Endodermal cell (in vitro differentiated cells): ENCODE results near the gene LOXHD1. TPM values are rescaled to one million over a fixed set of nuclear protein-coding genes. Genes with fewer than 3 reads are reported as not detected.
A peak's percentile ranks its signal among the peaks of the same experiment; 100 is the strongest.

Experiments used
- DNase-seq: peaks from one replicate; pipeline ENCODE4 v3.0.0-alpha.2; 2017
- H3K27ac ChIP-seq: 2 replicates; pipeline ENCODE4 v1.5.1; 2013; ENCODE audit warnings: mild to moderate bottlenecking, low read depth, low read length, moderate library complexity
- H3K27me3 ChIP-seq: 2 replicates; pipeline ENCODE4 v1.6.1; 2013; ENCODE audit warnings: mild to moderate bottlenecking, low read length, moderate library complexity; ENCODE audit not compliant: insufficient read depth, control insufficient read depth, poor library complexity, severe bottlenecking
- H3K36me3 ChIP-seq: 2 replicates; pipeline ENCODE4 v1.7.0; 2013; ENCODE audit warnings: mild to moderate bottlenecking, low read length, moderate library complexity; ENCODE audit not compliant: control insufficient read depth, insufficient read depth
- H3K4me1 ChIP-seq: one replicate; pipeline ENCODE4 v1.7.0; 2013; ENCODE audit warnings: low read length; ENCODE audit not compliant: control insufficient read depth, insufficient read depth
- H3K4me3 ChIP-seq: 2 replicates; pipeline ENCODE4 v1.5.1; 2013; ENCODE audit warnings: mild to moderate bottlenecking, low read length, moderate library complexity
- H3K9ac ChIP-seq: 2 replicates; pipeline ENCODE4 v1.6.1; 2013; ENCODE audit warnings: mild to moderate bottlenecking, low read length, moderate library complexity; ENCODE audit not compliant: poor library complexity, severe bottlenecking; ENCODE audit errors: extremely low read depth
- H3K9me3 ChIP-seq: 2 replicates; pipeline ENCODE4 v1.6.1; 2013; ENCODE audit warnings: mild to moderate bottlenecking, low read length, moderate library complexity; ENCODE audit not compliant: control insufficient read depth
- H3K27ac Mint-ChIP-seq: 2 replicates; pipeline ENCODE4 v1.8.0; 2020; ENCODE audit warnings: mixed read lengths
- H3K27me3 Mint-ChIP-seq: 2 replicates; pipeline ENCODE4 v1.8.0; 2021; ENCODE audit warnings: mild to moderate bottlenecking, mixed read lengths; ENCODE audit not compliant: insufficient read depth
- H3K36me3 Mint-ChIP-seq: 2 replicates; pipeline ENCODE4 v1.8.0; 2020; ENCODE audit warnings: low read depth, mixed read lengths
- H3K4me1 Mint-ChIP-seq: 2 replicates; pipeline ENCODE4 v1.8.0; 2020; ENCODE audit warnings: mixed read lengths
- H3K4me3 Mint-ChIP-seq: 2 replicates; pipeline ENCODE4 v1.8.0; 2020; ENCODE audit warnings: mild to moderate bottlenecking, moderate library complexity, mixed read lengths
- H3K9me3 Mint-ChIP-seq: 2 replicates; pipeline ENCODE4 v1.8.0; 2020; ENCODE audit warnings: mild to moderate bottlenecking, mixed read lengths
- WGBS, 2 experiments: methylation state at CpG; one replicate each; pipeline versions ENCODE4 v1.1.5 to v1.1.7; 2013; ENCODE audit warnings: missing lambda C conversion rate in 2 of 2, mixed read lengths in 1 of 2; ENCODE audit not compliant: insufficient coverage in 1 of 2, insufficient read length in 1 of 2; 5-methylcytosine and 5-hydroxymethylcytosine counted together
- total RNA-seq, 2 donors: library from RNA; stranded (reverse); fragmentation: NEBNext Ultra II Directional in 1 of 2; extraction: Animal tissue kit (Norgen Biotek cat#: 25700) in 1 of 2; gene quantifications; 2 replicates in 1 of 2; 3 replicates in 1 of 2; pipeline ENCODE4 v1.2.1, GENCODE V29; 2021
- TF ChIP-seq, protein P1 (sequence below): fragments of 200-600 bp; sonication (generic); conservative IDR thresholded peaks from 2 replicates; pipeline ENCODE4 v1.5.0; 2021; ENCODE audit warnings: antibody characterized with exemption, mild to moderate bottlenecking

The LOXHD1 gene
- total RNA-seq, 2 donors from 2014 or later = 2.1 TPM; not detected in 1

DNA sequence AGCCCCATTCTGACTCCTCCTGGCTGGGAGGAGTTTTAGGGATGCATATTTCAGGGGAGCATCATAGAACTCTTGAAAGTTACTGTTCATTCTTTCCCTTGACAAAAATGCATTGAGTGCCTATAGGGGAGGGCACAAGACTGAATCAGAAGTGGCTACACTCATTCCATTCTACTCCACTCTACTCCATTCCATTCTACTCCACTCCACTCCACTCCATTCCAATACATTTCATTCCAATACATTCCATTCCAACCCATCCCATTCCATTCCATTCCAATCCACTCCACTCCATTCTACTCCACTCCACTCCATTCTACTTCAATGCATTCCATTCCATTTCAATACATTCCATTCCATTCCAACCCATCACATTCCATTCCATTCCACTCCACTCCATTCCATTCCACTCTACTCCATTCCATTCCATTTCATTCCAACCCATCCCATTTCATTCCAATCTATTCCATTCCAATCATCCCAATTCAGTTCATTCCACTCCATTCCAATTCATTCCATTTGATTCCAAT, 110.8 kb downstream of the LOXHD1 start:
- Histone ChIP-seq H3K9me3 (no peaks in the 10 kb centered on the region), H3K27ac (no peak overlapping the region), H3K27me3 (no peaks in the 10 kb centered on the region), H3K4me1 (no peaks in the 10 kb centered on the region), H3K9ac (no peak overlapping the region), H3K4me3 (no peak overlapping the region), H3K36me3 (no peaks in the 10 kb centered on the region)
- DNase-seq = no peak
- TF ChIP-seq, protein P1, sequence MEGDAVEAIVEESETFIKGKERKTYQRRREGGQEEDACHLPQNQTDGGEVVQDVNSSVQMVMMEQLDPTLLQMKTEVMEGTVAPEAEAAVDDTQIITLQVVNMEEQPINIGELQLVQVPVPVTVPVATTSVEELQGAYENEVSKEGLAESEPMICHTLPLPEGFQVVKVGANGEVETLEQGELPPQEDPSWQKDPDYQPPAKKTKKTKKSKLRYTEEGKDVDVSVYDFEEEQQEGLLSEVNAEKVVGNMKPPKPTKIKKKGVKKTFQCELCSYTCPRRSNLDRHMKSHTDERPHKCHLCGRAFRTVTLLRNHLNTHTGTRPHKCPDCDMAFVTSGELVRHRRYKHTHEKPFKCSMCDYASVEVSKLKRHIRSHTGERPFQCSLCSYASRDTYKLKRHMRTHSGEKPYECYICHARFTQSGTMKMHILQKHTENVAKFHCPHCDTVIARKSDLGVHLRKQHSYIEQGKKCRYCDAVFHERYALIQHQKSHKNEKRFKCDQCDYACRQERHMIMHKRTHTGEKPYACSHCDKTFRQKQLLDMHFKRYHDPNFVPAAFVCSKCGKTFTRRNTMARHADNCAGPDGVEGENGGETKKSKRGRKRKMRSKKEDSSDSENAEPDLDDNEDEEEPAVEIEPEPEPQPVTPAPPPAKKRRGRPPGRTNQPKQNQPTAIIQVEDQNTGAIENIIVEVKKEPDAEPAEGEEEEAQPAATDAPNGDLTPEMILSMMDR = no peak
- Mint-ChIP-seq H3K4me1 (no peaks in the 10 kb centered on the region), H3K27me3 (no peaks in the 10 kb centered on the region), H3K36me3 (peaks cover 1% of the 10 kb centered on the region), H3K27ac (no peak overlapping the region), H3K9me3 (peaks cover 4% of the 10 kb centered on the region), H3K4me3 (no peak overlapping the region)

DNA sequence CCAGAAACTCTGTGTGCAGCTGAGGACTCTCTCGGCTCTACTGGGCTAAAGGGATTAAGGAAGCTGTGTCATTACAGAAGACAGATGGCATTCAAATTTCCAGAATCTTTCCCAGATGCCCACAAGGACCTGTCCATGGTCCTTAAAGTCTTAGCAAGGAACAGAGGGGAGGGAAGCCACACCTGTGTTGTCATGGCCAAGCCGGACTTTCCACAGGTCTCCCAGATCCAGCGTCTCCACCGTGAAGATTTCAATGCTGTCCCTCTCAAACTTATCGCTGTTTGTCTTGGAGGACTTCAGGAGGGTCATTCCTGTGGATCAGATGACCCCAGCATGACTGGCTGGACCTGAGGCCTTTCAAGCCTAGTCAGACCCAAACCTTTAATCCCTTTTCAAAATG, 114.5 kb downstream of the LOXHD1 start:
- Mint-ChIP-seq H3K4me1 (no peaks in the 10 kb centered on the region), H3K36me3 (peaks cover 1% of the 10 kb centered on the region), H3K27me3 (no peaks in the 10 kb centered on the region), H3K9me3 (peaks cover 4% of the 10 kb centered on the region), H3K27ac (no peak overlapping the region), H3K4me3 (no peak overlapping the region)
- Histone ChIP-seq H3K4me1 (no peaks in the 10 kb centered on the region), H3K27me3 (no peaks in the 10 kb centered on the region), H3K4me3 (no peak overlapping the region), H3K36me3 (no peaks in the 10 kb centered on the region), H3K27ac (no peak overlapping the region), H3K9me3 (no peaks in the 10 kb centered on the region), H3K9ac (no peak overlapping the region)
- TF ChIP-seq, protein P1 = no peak
- peak; percentile 70 for DNase-seq
- WGBS, 2 experiments = 53% methylated on average over 5 of the region's 5 CpGs; no CpG with 5 or more reads in 1 of the 2 experiments

DNA sequence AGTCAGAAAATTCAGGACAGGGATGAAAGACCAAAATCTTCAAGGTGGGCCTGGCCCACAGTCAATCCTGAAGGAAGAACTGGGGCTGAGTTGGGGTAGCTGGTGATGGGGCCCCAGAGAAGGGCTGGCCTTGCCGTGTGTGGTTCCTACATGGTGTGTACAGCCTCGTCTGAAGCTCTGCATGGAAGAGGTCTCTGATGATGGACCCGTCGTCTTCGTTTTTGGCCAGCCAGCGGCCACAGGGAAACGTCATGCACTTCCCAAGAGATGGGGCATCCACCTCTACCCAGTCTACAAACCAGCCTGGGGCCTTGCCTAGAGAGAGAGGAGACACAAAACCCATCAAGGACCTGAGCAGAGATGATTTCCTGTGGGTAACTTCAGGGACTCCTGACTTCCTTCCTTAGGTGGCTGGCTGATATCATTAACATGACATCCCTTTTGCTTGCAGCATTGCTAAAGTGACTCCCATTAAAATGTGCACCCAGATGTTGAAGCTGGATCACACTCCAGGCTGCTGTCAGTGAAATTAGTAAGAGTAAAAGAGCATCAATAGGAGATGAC, 115.3 kb downstream of the LOXHD1 start:
- H3K9me3 ChIP-seq = no peaks in the 10 kb centered on the region
- H3K27ac Mint-ChIP-seq = no peak overlapping the region
- no peak overlapping the region for H3K4me3 ChIP-seq
- H3K4me1 ChIP-seq = no peaks in the 10 kb centered on the region
- H3K36me3 ChIP-seq = no peaks in the 10 kb centered on the region
- no peak for DNase-seq
- H3K9ac ChIP-seq = no peak overlapping the region
- 77 to 79% methylated on average over 7 of the region's 7 CpGs for WGBS, 2 experiments
- H3K4me1 Mint-ChIP-seq = peaks cover 3% of the 10 kb centered on the region
- no peak overlapping the region for H3K27ac ChIP-seq
- no peak overlapping the region for H3K4me3 Mint-ChIP-seq
- H3K27me3 ChIP-seq = no peaks in the 10 kb centered on the region
- H3K36me3 Mint-ChIP-seq = peaks cover 1% of the 10 kb centered on the region
- peaks cover 4% of the 10 kb centered on the region for H3K9me3 Mint-ChIP-seq
- TF ChIP-seq, protein P1 = no peak
- H3K27me3 Mint-ChIP-seq = no peaks in the 10 kb centered on the region
